Coronary artery (tissue), 2 donors: ENCODE measurements around the gene C2CD2.

ENCODE experiments used
- DNase-seq: peaks from one replicate; pipeline ENCODE4 v3.0.0-alpha.2; 2017; ENCODE audit warnings: low spot score
- H3K27ac ChIP-seq, 2 donors: fragments of 200-600 bp; sonication (generic); one replicate each; pipeline ENCODE4 v1.5.1; 2016 to 2019
- H3K4me3 ChIP-seq: fragments of 200-600 bp; sonication (generic); 2 replicates; pipeline ENCODE4 v1.5.1; 2016; ENCODE audit warnings: mild to moderate bottlenecking, moderate library complexity
- TF ChIP-seq, protein P1 (sequence below): fragments of 200-600 bp; sonication (generic); IDR thresholded peaks from one replicate; pipeline ENCODE4 v1.5.1; 2019; ENCODE audit warnings: antibody characterized with exemption

Gene C2CD2

DNA sequence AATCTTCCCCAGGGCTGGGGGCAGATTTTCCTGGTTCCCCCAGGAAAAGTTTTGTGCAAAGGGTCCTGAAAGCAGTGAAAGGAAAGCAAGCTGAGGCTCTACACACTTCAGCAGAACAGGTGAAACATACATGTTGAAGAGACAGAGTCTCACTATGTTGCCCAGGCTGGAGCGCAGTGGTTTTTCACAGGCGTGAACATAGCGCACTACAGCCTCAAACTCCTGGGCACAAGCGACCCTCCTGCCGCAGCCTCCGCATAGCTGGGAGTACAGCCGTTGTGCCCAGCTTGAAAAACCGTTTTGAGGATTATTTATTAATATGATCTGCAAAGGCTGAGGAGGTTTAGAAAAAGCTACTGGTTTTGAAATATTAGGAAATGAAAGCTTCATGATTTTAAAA lies 86.5 kb downstream of the C2CD2 start:
- Histone ChIP-seq H3K4me3 (no peak overlapping the region), H3K27ac (no peak overlapping the region)
- TF ChIP-seq, protein P1, sequence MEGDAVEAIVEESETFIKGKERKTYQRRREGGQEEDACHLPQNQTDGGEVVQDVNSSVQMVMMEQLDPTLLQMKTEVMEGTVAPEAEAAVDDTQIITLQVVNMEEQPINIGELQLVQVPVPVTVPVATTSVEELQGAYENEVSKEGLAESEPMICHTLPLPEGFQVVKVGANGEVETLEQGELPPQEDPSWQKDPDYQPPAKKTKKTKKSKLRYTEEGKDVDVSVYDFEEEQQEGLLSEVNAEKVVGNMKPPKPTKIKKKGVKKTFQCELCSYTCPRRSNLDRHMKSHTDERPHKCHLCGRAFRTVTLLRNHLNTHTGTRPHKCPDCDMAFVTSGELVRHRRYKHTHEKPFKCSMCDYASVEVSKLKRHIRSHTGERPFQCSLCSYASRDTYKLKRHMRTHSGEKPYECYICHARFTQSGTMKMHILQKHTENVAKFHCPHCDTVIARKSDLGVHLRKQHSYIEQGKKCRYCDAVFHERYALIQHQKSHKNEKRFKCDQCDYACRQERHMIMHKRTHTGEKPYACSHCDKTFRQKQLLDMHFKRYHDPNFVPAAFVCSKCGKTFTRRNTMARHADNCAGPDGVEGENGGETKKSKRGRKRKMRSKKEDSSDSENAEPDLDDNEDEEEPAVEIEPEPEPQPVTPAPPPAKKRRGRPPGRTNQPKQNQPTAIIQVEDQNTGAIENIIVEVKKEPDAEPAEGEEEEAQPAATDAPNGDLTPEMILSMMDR, result no peak
- DNase-seq, result no peak

DNA sequence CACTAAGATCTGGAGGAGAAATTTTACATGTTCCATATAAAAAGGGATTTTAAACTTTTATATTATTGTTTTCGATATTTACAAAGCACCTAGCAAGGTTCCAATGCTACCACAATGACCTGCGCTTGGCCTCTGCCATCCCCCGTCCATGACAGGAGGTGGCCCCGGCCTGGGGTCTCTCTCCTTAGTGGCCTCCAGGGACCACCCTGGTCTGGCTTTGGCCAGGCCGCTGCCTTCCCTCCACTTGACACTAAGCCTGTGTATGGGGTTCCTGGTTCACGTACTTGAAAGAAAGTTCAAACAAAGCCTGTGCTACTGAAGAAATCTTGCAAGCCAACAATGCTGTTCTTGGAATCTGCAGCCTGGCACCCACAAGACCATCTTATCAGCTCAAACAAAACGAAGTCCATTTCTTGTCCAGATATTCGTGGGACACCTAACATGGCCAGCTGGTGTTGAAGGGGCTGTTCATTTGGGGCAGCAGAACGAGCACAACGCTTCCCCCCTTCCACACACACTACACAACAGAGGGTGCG lies 87.5 kb downstream of the C2CD2 start:
- DNase-seq, result no peak
- Histone ChIP-seq H3K27ac (no peak overlapping the region), H3K4me3 (no peak overlapping the region)
- TF ChIP-seq, protein P1, result no peak

DNA sequence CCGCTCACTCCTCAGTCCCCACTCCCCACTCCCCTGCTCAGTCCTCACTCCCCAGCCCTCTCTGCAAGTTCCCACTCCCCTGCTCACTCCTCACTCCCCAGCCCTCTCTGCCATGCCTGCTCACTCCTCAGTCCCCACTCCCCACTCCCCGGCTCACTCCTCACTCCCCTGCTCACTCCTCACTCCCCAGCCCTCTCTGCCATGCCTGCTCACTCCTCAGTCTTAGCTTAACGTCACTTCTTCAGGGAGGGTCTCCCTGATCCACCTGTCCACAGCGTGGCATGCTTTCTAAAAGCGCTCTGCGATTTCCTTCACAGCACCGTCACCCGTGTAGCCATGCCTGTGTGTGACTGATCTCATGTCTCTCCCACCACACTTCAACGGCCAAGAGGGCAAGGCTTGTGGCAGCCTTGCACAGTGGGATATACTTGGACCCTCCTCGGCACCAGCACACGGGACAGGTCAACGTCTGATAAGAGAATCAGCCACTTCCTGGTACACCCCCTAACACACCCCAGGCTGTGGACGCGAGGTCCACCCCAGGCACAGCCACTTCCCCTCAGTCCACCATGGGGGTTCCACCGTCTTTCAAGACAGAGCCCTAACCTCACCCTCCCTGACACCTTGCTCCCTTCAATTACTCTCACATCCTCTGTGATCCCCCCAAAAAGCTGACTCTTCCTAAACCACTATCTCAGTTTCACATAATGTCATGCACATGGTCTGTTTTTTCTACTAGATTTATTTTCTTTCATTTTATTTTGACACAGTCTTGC lies 88.6 kb downstream of the C2CD2 start:
- H3K27ac ChIP-seq, result no peak overlapping the region
- DNase-seq, result no peak
- TF ChIP-seq, protein P1, result no peak
- H3K4me3 ChIP-seq, result no peak overlapping the region

DNA sequence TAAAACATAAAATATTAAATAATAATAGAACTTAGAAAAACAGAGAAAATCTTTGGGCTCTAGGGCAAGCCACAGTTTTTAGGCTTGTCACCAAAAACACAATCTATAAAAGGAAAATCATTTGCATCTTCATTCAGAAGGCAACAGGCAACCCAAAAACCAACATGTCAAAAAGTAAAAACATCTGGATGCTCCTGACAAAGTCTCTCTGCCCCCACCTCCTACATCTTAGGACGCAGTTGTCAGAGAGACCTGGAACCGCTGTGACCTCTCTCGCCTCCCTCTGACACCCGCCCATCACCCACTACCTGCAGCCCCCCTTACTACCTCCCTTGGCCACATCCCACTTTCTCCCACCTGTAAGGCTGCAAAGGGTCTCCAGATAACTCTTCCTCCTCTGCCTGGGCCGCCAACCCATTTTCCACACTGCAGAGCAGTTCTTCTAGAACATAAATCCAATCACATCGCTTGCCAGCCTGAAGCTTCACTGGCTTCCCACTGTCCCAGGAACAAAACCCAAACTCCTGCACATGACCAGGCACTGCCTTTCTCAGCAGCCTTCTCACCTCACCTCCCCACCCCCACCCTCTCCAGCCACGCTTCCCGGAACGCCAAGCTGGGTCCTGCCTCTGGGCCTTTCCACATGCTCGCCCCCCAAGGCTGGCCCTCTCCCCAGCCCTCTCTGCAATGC lies 89.4 kb downstream of the C2CD2 start:
- no peak overlapping the region for H3K4me3 ChIP-seq
- TF ChIP-seq, protein P1, result no peak
- no peak for DNase-seq
- no peak overlapping the region for H3K27ac ChIP-seq

DNA sequence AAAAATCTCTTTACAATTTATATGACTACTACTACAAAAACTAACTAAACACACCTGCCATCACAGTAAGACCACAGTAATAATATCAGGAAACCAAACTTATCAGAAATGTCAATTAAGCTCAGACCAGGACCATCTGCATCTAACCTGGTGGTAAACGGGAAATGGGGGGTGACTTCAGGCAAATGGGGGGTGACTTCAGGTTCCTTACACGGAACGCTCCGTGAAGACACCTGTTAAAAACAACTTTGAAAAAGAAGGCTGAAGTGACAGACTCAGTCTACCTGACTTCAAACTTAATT lies 90.4 kb downstream of the C2CD2 start:
- H3K4me3 ChIP-seq, result no peak overlapping the region
- DNase-seq, result no peak
- TF ChIP-seq, protein P1, result no peak
- no peak overlapping the region for H3K27ac ChIP-seq

DNA sequence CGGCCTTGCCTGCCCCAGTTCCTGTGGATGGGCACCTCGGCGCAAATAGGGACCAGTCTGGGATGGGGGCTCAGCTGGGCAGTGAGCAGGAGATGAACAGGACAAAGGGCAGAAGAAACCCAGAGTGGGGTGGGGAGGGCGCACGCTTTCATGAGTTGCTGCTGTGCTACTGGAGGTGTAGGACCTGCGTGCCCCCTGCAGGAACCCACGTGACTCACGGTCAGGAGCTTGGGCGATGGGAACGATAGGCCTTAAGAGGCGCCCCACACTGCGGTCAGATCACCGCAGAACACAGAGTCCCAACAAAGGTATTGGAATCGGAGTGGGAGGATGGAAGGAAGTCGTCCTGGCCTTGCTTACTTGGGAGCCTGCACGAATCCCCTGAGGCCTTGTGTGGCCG lies 91.8 kb downstream of the C2CD2 start:
- H3K27ac ChIP-seq, result no peak overlapping the region
- TF ChIP-seq, protein P1, result no peak
- no peak overlapping the region for H3K4me3 ChIP-seq
- DNase-seq, result no peak

DNA sequence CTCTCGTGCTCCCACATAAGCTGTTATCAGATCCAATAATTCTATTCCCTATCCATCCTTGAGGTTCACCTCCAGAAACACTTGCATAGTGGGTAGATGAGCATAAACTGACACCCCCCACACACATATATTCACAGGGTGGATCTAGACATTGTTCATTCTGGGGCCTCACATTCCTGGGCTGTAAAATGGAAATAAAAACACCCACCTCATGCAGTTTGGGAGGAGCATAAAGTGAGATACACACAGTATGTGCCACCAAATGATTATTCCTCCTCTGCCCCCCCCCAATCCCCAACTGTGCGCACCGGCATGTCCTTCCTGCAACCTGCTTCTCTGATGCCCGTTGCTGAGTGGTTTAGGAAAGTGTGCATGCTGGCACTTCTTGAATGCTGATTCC lies 92.6 kb downstream of the C2CD2 start:
- Histone ChIP-seq H3K27ac (no peak overlapping the region), H3K4me3 (no peak overlapping the region)
- TF ChIP-seq, protein P1, result no peak
- DNase-seq, result no peak
